Prostate gland (tissue), 2 donors: ENCODE data around the gene C9orf152. TPM values are rescaled to one million over a fixed set of nuclear protein-coding genes. Genes with fewer than 3 reads are reported as not detected.
A peak's percentile ranks its signal among the peaks of the same experiment; 100 is the strongest.

Experiments used
- DNase-seq: peaks from one replicate; pipeline ENCODE4 v3.0.0-alpha.2; 2019; ENCODE audit warnings: low spot score
- H3K27ac ChIP-seq, 2 donors: fragments of 200-600 bp; sonication (generic); 2 replicates each; pipeline ENCODE4 v1.5.1; 2017 to 2019
- H3K27me3 ChIP-seq: fragments of 200-600 bp; sonication (generic); replicated peaks from 2 replicates; pipeline ENCODE4 v1.5.1; 2019; ENCODE audit not compliant: insufficient read depth
- H3K36me3 ChIP-seq, 2 donors: fragments of 200-600 bp; sonication (generic); 1 replicate in 1 of 2; 2 replicates in 1 of 2; pipeline versions ENCODE4 v1.5.1 to v1.8.1; 2017 to 2019
- H3K4me1 ChIP-seq: fragments of 200-600 bp; sonication (generic); replicated peaks from 2 replicates; pipeline ENCODE4 v1.5.1; 2019
- H3K4me3 ChIP-seq, 2 donors: fragments of 200-600 bp; sonication (generic); 2 replicates each; pipeline ENCODE4 v1.5.1; 2017 to 2019
- H3K9me3 ChIP-seq: fragments of 200-600 bp; sonication (generic); 2 replicates; pipeline ENCODE4 v1.5.1; 2017
- POLR2A ChIP-seq: fragments of 450-650 bp; IDR thresholded peaks from one replicate; pipeline ENCODE4 v1.6.1; 2016; ENCODE audit warnings: antibody characterized with exemption, mild to moderate bottlenecking
- POLR2AphosphoS5 ChIP-seq: sonication (generic); formaldehyde crosslinking; IDR thresholded peaks from one replicate; pipeline ENCODE4 v1.6.1; 2017; ENCODE audit warnings: antibody characterized with exemption
- WGBS: methylation state at CpG from one replicate; pipeline ENCODE4 v1.1.5; 2018; 5-methylcytosine and 5-hydroxymethylcytosine counted together
- intact Hi-C: fragments of 100-400 bp; cut with DNase I; formaldehyde crosslinking; loops from one replicate; pipeline ENCODE4 v1.14.2; 2022
- total RNA-seq, 2 donors: library from RNA; depleted of rRNA; stranded (reverse); fragments of >200 nt; gene quantifications; one replicate each; pipeline ENCODE4 v1.1.0, GENCODE V29; 2016
- TF ChIP-seq, protein P1 (sequence below), 4 experiments: fragments of 200-600 bp in 2 of 4; fragments of 450-650 bp in 2 of 4; sonication (generic) in 2 of 4; IDR thresholded peaks; 1 replicate in 3 of 4; 2 replicates in 1 of 4; pipeline ENCODE4 v1.5.1; 2016 to 2019; ENCODE audit warnings: antibody characterized with exemption in 4 of 4, mild to moderate bottlenecking in 2 of 4, moderate library complexity in 2 of 4

Gene C9orf152
- total RNA-seq, 2 donors from 2014 or later: 9.0 to 32.6 TPM

DNA sequence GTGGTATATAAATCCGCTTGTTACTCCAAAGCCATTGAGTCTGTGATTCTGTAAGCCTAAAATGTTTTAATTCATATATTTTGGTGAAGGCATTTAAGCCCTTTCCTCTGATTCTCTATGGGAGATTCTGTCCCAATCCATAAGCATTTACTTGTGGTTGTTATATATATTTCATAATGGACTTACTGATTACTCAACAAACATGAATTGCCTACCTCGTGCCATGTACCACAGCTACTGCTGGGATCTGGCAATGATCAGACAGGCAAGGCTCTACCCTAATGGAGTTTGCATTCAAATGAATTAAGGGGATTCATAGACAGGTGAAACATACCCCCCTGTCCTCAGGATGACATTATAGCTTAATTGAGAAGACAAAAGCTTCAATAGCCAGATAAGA, 54.5 kb downstream of the C9orf152 start:
- Histone ChIP-seq H3K4me3 (no peak overlapping the region), H3K27me3 (no peaks in the 10 kb centered on the region), H3K36me3 (no peaks in the 10 kb centered on the region), H3K4me1 (no peaks in the 10 kb centered on the region), H3K9me3 (no peaks in the 10 kb centered on the region), H3K27ac (no peak overlapping the region)
- intact Hi-C loops: loop anchor here (2.0 to 5.0 kb wide), 2 partner anchors 251 to 581 kb away; no protein-coding TSS in a partner anchor
- no peak for DNase-seq
- TF ChIP-seq, protein P1, sequence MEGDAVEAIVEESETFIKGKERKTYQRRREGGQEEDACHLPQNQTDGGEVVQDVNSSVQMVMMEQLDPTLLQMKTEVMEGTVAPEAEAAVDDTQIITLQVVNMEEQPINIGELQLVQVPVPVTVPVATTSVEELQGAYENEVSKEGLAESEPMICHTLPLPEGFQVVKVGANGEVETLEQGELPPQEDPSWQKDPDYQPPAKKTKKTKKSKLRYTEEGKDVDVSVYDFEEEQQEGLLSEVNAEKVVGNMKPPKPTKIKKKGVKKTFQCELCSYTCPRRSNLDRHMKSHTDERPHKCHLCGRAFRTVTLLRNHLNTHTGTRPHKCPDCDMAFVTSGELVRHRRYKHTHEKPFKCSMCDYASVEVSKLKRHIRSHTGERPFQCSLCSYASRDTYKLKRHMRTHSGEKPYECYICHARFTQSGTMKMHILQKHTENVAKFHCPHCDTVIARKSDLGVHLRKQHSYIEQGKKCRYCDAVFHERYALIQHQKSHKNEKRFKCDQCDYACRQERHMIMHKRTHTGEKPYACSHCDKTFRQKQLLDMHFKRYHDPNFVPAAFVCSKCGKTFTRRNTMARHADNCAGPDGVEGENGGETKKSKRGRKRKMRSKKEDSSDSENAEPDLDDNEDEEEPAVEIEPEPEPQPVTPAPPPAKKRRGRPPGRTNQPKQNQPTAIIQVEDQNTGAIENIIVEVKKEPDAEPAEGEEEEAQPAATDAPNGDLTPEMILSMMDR (IDR thresholded peaks at IDR 0.05): no peak
- TF ChIP-seq POLR2A (no peak), POLR2AphosphoS5 (no peak)
- 70% methylated on average over 2 of the region's 2 CpGs for WGBS

DNA sequence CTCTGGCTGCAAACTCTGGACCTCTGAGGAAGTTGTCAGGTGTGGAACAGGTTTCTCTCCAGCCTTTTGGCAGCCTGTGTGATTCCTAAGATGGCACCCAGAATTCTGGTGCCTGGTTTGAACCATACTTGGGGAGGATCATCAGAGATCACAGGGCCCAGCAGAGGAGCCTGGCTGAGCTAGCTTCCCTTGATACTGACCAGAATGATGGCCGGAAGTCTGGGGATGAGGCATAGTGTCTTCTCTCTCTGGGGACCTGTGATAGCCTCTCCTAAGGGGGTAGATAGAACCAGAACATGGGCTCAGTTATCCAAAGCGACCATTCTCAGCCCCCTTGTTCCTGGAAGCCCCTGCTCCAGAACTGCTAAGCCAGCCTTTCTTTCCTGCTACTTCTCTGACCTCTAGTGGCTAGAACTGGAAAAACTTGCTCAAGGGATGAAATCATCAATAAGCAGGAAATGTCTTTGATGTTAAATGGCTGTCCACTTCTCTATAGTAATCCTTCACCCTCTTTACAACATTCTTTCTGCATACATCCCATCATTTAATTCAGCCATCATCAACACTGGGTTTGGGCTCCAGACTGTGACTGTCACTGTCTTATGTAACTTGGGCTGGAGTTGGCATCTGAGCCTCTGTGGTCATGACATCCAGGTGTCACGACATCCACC, 55.1 kb downstream of the C9orf152 start:
- TF ChIP-seq, protein P1 (IDR thresholded peaks at IDR 0.05): peak; percentile 30 to 66 (median 65)
- no peak for TF ChIP-seq POLR2A
- TF ChIP-seq POLR2AphosphoS5: no peak
- WGBS: 60% methylated on average over 3 of the region's 3 CpGs
- intact Hi-C loops: loop anchor here (2.0 to 5.0 kb wide), 2 partner anchors 250 to 581 kb away; no protein-coding TSS in a partner anchor
- Histone ChIP-seq H3K27me3 (no peaks in the 10 kb centered on the region), H3K9me3 (no peaks in the 10 kb centered on the region), H3K36me3 (no peaks in the 10 kb centered on the region), H3K4me1 (no peaks in the 10 kb centered on the region), H3K4me3 (no peak overlapping the region), H3K27ac (no peak overlapping the region)
- DNase-seq: no peak

Other genes with a start within 250 kb of the C9orf152 start
- 100 to 1,000 TPM in 1 of 2 donors, 10 to 100 TPM in 1; 56.9 to 164 TPM for gene TXN, start 48.3 kb upstream of the C9orf152 start, total RNA-seq
- gene TXNDC8, start 129.7 kb upstream of the C9orf152 start, total RNA-seq: not detected